Measurements from ENCODE around the gene TGM3.
A peak's percentile ranks its signal among the peaks of the same experiment; 100 is the strongest.

The TGM3 gene

DNA sequence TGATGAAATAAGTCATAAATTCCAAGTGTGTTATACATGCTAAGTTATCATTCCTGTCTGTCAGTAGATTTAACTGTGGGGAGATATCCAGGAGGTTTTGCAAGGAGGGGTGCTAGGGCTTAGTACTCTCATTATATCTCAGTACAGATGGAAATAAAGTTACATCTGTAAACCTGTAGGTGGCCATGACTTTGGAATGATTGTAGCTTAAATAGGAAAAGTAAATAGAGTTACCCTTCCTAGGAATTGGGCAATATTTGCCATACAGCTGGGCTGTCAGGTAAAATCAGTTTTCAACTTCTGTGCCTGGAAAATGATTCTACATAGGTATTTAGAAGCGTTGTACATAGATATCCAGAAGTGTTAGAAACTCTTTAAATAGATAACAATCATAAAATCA, 19.8 kb upstream of the TGM3 start:
- ATAC-seq, result no peak
- H3K9me3 Mint-ChIP-seq, result no peaks in the 10 kb centered on the region
- no peak overlapping the region for H3K27ac Mint-ChIP-seq
- no peak for DNase-seq (ENCODE audit: low spot score in 2 of 2)
- H3K36me3 Mint-ChIP-seq, result no peaks in the 10 kb centered on the region
- no peak overlapping the region for H3K4me3 Mint-ChIP-seq
- no peaks in the 10 kb centered on the region for H3K4me1 Mint-ChIP-seq

- ATAC-seq, result peak; percentile 13
- no peak overlapping the region for H3K27ac Mint-ChIP-seq
- H3K36me3 Mint-ChIP-seq, result no peaks in the 10 kb centered on the region
- DNase-seq (ENCODE audit: low spot score in 2 of 2), result no peak
- no peaks in the 10 kb centered on the region for H3K4me1 Mint-ChIP-seq
- H3K9me3 Mint-ChIP-seq, result no peaks in the 10 kb centered on the region
- H3K4me3 Mint-ChIP-seq, result no peak overlapping the region
Observed at GRCh38 chr20:2279253-2279779, 16.5 kb upstream of the TGM3 start.

DNA sequence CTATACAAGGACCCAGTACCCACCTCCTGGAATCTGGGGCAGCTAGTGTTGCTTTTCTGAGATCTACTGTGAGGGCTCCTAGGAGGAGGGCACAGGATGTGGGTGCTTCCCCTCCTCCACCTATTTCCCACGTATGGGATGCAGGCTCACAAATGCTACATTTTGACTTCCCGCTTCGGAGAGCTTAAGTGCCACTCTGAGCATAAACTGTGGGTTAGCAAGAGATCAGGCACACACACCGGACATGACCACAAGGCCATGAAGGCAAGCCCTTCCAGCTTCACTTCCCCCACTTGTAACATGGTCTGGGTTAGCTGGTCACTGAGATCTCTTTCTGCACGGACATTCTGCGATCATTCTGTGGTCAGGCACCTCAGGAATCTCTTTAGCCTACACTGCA, 15.7 kb upstream of the TGM3 start:
- no peak overlapping the region for H3K27ac Mint-ChIP-seq
- no peak overlapping the region for H3K4me3 Mint-ChIP-seq
- no peak for ATAC-seq
- H3K36me3 Mint-ChIP-seq, result no peaks in the 10 kb centered on the region
- H3K9me3 Mint-ChIP-seq, result no peaks in the 10 kb centered on the region
- H3K4me1 Mint-ChIP-seq, result no peaks in the 10 kb centered on the region
- no peak for DNase-seq (ENCODE audit: low spot score in 2 of 2)

DNA sequence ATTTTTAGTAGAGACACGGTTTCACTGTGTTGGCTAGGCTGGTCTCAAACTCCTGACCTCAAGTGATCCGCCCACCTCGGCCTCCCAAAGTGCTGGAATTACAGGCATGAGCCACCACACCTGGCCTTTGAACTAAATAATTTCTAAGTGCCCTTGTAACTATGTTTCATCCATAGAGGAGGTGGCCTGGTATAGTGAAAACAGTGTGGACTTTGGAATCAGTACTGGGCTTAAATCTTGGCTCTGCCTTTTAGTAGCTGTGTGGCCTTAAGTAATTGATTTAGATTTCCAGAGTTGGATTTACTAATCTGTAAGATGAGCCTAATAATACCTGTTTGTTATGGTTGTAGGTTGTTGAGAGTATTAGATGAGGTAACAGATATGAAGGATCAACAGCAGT, 14.2 kb upstream of the TGM3 start:
- Mint-ChIP-seq H3K9me3 (no peaks in the 10 kb centered on the region), H3K4me3 (no peak overlapping the region), H3K36me3 (no peaks in the 10 kb centered on the region), H3K27ac (no peak overlapping the region), H3K4me1 (no peaks in the 10 kb centered on the region)
- no peak for DNase-seq (ENCODE audit: low spot score in 2 of 2)
- no peak for ATAC-seq

GRCh38 chr20:2282181-2282580, 13.6 kb upstream of the TGM3 start:
- DNase-seq (ENCODE audit: low spot score in 2 of 2) (no peak), ATAC-seq (no peak)
- Mint-ChIP-seq H3K36me3 (no peaks in the 10 kb centered on the region), H3K9me3 (no peaks in the 10 kb centered on the region), H3K27ac (no peak overlapping the region), H3K4me1 (no peaks in the 10 kb centered on the region), H3K4me3 (no peak overlapping the region)

DNA sequence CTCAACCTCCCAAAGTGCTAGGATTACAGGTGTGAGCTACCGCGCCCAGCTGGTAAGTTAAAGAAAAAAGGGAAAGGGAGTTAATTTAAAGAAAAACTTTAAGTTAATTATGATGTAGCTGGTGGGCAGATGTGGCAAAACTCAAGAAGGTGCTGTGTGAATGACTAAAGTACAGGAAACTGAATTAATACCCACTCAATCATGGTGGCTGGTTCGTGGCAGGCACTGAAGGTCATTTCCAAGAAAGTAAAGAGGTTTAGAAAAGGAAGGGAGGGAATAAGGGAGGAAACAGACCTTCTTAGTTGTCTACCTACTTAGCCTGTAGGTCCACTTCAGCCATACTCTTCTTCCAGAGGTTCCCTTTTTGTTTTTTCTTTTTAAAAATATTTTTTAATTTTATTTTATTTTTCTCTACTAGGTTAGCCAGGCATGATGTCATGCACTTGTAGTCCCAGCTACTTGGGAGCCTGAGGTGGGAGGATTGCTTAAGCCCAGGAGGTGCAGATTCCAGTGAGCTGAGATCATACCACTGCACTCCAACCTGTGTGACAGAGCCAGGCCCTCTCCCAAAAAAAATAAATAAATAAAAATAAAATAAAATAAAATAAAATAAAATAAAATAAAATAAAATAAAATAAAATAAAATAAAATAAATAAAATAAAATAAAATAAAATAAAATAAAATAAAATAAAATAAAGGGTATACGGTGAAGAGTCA, 11.9 kb upstream of the TGM3 start:
- Mint-ChIP-seq H3K4me1 (no peaks in the 10 kb centered on the region), H3K27ac (no peak overlapping the region), H3K4me3 (no peak overlapping the region), H3K36me3 (no peaks in the 10 kb centered on the region), H3K9me3 (no peaks in the 10 kb centered on the region)
- DNase-seq (ENCODE audit: low spot score in 2 of 2) (no peak), ATAC-seq (no peak)

DNA sequence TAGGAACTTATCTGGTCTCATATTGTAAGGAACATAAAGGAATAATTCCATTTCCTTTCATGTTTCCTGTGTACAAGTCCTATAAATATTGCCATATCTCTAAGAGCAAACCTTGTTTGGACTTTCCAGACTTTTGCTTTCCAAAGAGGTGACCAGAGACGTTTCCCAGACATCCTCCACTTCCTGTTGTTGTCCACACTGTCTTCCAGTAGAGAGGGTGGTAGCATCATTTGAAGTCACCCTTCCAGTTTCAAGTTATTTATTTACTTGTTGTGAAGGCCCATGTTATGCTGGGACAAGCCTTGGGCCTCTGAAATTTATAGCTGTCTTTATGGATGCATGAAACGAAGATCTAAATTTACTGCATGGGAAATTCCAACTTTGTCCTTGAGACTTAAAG, 10.6 kb upstream of the TGM3 start:
- Mint-ChIP-seq H3K36me3 (no peaks in the 10 kb centered on the region), H3K4me3 (no peak overlapping the region), H3K4me1 (peaks cover 7% of the 10 kb centered on the region), H3K9me3 (no peaks in the 10 kb centered on the region), H3K27ac (no peak overlapping the region)
- DNase-seq (ENCODE audit: low spot score in 2 of 2) (no peak), ATAC-seq (no peak)

GRCh38 chr20:2285613-2286012, 10.2 kb upstream of the TGM3 start:
- peaks cover 7% of the 10 kb centered on the region for H3K4me1 Mint-ChIP-seq
- DNase-seq (ENCODE audit: low spot score in 2 of 2), result no peak
- ATAC-seq, result no peak
- H3K4me3 Mint-ChIP-seq, result no peak overlapping the region
- H3K27ac Mint-ChIP-seq, result no peak overlapping the region
- H3K9me3 Mint-ChIP-seq, result no peaks in the 10 kb centered on the region
- no peaks in the 10 kb centered on the region for H3K36me3 Mint-ChIP-seq

- H3K4me3 Mint-ChIP-seq, result no peak overlapping the region
- no peak for DNase-seq (ENCODE audit: low spot score in 2 of 2)
- no peak overlapping the region for H3K27ac Mint-ChIP-seq
- H3K9me3 Mint-ChIP-seq, result no peaks in the 10 kb centered on the region
- no peaks in the 10 kb centered on the region for H3K36me3 Mint-ChIP-seq
- H3K4me1 Mint-ChIP-seq, result peaks cover 7% of the 10 kb centered on the region
- ATAC-seq, result no peak
Observed at GRCh38 chr20:2287504-2287903, 8.3 kb upstream of the TGM3 start.

- Mint-ChIP-seq H3K27ac (no peak overlapping the region), H3K9me3 (no peaks in the 10 kb centered on the region), H3K36me3 (no peaks in the 10 kb centered on the region), H3K4me3 (no peak overlapping the region), H3K4me1 (peaks cover 7% of the 10 kb centered on the region)
- ATAC-seq (no peak), DNase-seq (ENCODE audit: low spot score in 2 of 2) (no peak)
Observed at GRCh38 chr20:2289475-2289874, 6.3 kb upstream of the TGM3 start.

GRCh38 chr20:2290486-2290885, 5.3 kb upstream of the TGM3 start:
- Mint-ChIP-seq H3K4me3 (no peak overlapping the region), H3K36me3 (no peaks in the 10 kb centered on the region), H3K4me1 (peaks cover 7% of the 10 kb centered on the region), H3K9me3 (no peaks in the 10 kb centered on the region), H3K27ac (no peak overlapping the region)
- ATAC-seq, result no peak
- no peak for DNase-seq (ENCODE audit: low spot score in 2 of 2)

GRCh38 chr20:2292416-2293110, 3.2 kb upstream of the TGM3 start:
- H3K36me3 Mint-ChIP-seq, result no peaks in the 10 kb centered on the region
- H3K4me3 Mint-ChIP-seq, result no peak overlapping the region
- no peak overlapping the region for H3K27ac Mint-ChIP-seq
- H3K4me1 Mint-ChIP-seq, result peaks cover 7% of the 10 kb centered on the region
- DNase-seq (ENCODE audit: low spot score in 2 of 2) (no peak), ATAC-seq (no peak)
- no peaks in the 10 kb centered on the region for H3K9me3 Mint-ChIP-seq

DNA sequence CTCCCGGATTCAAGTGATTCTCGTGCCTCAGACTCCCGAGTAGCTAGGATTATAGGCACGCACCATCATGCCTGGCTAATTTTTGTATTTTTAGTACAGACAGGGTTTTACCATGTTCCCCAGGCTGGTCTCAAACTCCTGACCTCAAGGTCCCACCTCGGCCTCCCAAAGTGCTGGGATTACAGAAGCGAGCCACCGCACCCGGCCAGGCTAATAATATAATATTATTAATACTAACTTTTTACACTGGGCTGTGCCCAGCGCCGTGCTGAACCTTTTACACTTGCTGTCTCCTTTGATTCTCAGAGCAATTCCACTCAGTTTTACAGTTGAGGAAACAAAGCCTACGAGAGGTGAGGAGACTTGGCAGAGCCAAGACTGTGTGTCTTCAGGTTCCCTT, 2.3 kb upstream of the TGM3 start:
- Mint-ChIP-seq H3K27ac (no peak overlapping the region), H3K4me1 (peaks cover 7% of the 10 kb centered on the region), H3K36me3 (no peaks in the 10 kb centered on the region), H3K4me3 (no peak overlapping the region), H3K9me3 (no peaks in the 10 kb centered on the region)
- ATAC-seq (no peak), DNase-seq (ENCODE audit: low spot score in 2 of 2) (no peak)

DNA sequence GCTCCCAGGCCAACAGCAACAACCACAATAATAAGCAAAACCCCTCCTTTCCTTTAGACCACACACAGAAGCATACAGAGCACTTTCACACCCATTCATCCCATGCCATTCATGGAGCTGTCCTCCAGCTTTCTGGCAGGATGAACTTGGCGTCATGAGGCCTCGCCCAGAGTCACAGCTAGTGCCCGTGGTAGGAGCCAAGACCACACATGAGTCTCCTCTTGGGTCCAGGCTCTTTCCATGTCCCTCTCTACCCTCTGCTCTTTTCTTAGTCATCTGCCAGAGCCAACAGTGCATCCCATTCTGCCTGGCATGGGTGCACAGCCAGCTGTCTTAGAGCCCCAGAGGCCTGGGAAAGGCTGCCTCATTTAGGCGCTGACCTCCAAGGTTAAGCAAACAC, 1.8 kb upstream of the TGM3 start:
- H3K36me3 Mint-ChIP-seq, result no peaks in the 10 kb centered on the region
- peaks cover 7% of the 10 kb centered on the region for H3K4me1 Mint-ChIP-seq
- DNase-seq (ENCODE audit: low spot score in 2 of 2) (no peak), ATAC-seq (no peak)
- H3K9me3 Mint-ChIP-seq, result no peaks in the 10 kb centered on the region
- no peak overlapping the region for H3K4me3 Mint-ChIP-seq
- no peak overlapping the region for H3K27ac Mint-ChIP-seq

- Mint-ChIP-seq H3K4me1 (no peaks in the 10 kb centered on the region), H3K27ac (no peak overlapping the region), H3K4me3 (no peak overlapping the region), H3K9me3 (no peaks in the 10 kb centered on the region), H3K36me3 (no peaks in the 10 kb centered on the region)
- DNase-seq (ENCODE audit: low spot score in 2 of 2) (no peak), ATAC-seq (no peak)
Observed at GRCh38 chr20:2295286-2295685, 515 bp upstream of the TGM3 start.
